HepG2 (cell line): ENCODE data around the gene TNS4. TPM values are rescaled to one million over a fixed set of nuclear protein-coding genes. Genes with fewer than 3 reads are reported as not detected.

ENCODE experiments used
- ATAC-seq: fragments of 200-7000 bp; cut with Tn5 transposase; 3 replicates; pipeline ENCODE4 v1.9.1; 2020; ENCODE audit warnings: mild to moderate bottlenecking, moderate library complexity
- BruUV-seq: library from RNA; stranded (reverse); fragments of 400-500 nt; replicated peaks from 2 replicates; lab custom pipeline; 2021; lab: Mats Ljungman, UMichigan
- CTCF ChIA-PET: fragments of 300-600 bp; formaldehyde crosslinking; extraction: SDS; loops from one replicate; lab custom pipeline; 2021; ENCODE audit warnings: low total read pairs, inconsistent platforms, low intra/inter-chr PET ratio; lab: Yijun Ruan, JAX
- POLR2A ChIA-PET: fragments of 350-600 bp; sonication (Branson Sonifier 250); formaldehyde crosslinking; loops from one replicate; lab custom pipeline; 2020; ENCODE audit warnings: antibody characterized with exemption, inconsistent platforms; lab: Yijun Ruan, JAX
- DNase-seq: peaks from one replicate; pipeline ENCODE4 v3.0.0-alpha.2; 2015; ENCODE audit warnings: low spot score
- FAIRE-seq: peaks from 3 replicates; lab custom pipeline; 2011; peaks lifted over from hg19 to GRCh38; lab: Jason Lieb, UNC
- H2AFZ ChIP-seq: one replicate; pipeline ENCODE4 v1.6.1; 2011; ENCODE audit warnings: low read length, inconsistent platforms
- H3K27ac ChIP-seq: fragments of 300-600 bp; 3 replicates; pipeline ENCODE4 v1.8.0; 2011; ENCODE audit warnings: mixed run types, mild to moderate bottlenecking, mixed read lengths, low read length, inconsistent platforms; ENCODE audit not compliant: insufficient read depth; ENCODE audit errors: extremely low read length
- H3K27me3 ChIP-seq, 2 experiments: fragments of 200-600 bp in 1 of 2; 2 replicates in 1 of 2; 3 replicates in 1 of 2; pipeline versions ENCODE4 v1.6.0 to v1.8.0; 2011; ENCODE audit warnings: low read length in 2 of 2, mild to moderate bottlenecking in 2 of 2, moderate library complexity in 2 of 2, inconsistent platforms in 1 of 2; ENCODE audit not compliant: insufficient read depth in 2 of 2, control insufficient read depth in 1 of 2
- H3K36me3 ChIP-seq, 2 experiments: fragments of 200-600 bp in 1 of 2; replicated peaks in 1 of 2; 2 replicates in 1 of 2; 3 replicates in 1 of 2; pipeline versions ENCODE4 v1.5.1 to v1.8.0; 2011; ENCODE audit warnings: low read length in 2 of 2, inconsistent platforms in 1 of 2; ENCODE audit not compliant: insufficient read depth in 2 of 2, control insufficient read depth in 1 of 2
- H3K4me1 ChIP-seq: 2 replicates; pipeline ENCODE4 v1.5.1; 2012; ENCODE audit warnings: low read length, inconsistent platforms; ENCODE audit not compliant: insufficient read depth
- H3K4me2 ChIP-seq: 2 replicates; pipeline ENCODE4 v1.6.0; 2011; ENCODE audit warnings: low read depth, low read length, inconsistent platforms
- H3K4me3 ChIP-seq, 3 experiments: fragments of 200-600 bp in 1 of 3; sonication (generic), shearing (Covaris generic) in 1 of 3; replicated peaks in 1 of 3; 2 replicates each; pipeline ENCODE4 v1.5.1; 2011 to 2016; ENCODE audit warnings: low read length in 3 of 3, inconsistent platforms in 2 of 3, low read depth in 2 of 3, mild to moderate bottlenecking in 2 of 3, control low read depth in 1 of 3, mixed read lengths in 1 of 3; ENCODE audit not compliant: insufficient read depth in 1 of 3
- H3K79me2 ChIP-seq: one replicate; pipeline ENCODE4 v1.6.1; 2011; ENCODE audit warnings: low read length, inconsistent platforms; ENCODE audit not compliant: insufficient read depth
- H3K9ac ChIP-seq: 2 replicates; pipeline ENCODE4 v1.6.0; 2011; ENCODE audit warnings: mild to moderate bottlenecking, low read depth, low read length, inconsistent platforms; ENCODE audit not compliant: insufficient read depth
- H3K9me3 ChIP-seq: 2 replicates; pipeline ENCODE4 v1.5.1; 2012; ENCODE audit warnings: mild to moderate bottlenecking, low read length
- H4K20me1 ChIP-seq: 2 replicates; pipeline ENCODE4 v1.6.0; 2011; ENCODE audit warnings: inconsistent platforms, mild to moderate bottlenecking, low read length, moderate library complexity; ENCODE audit not compliant: insufficient read depth
- HINFP ChIP-seq: sonication (generic); formaldehyde crosslinking; IDR thresholded peaks from 2 replicates; pipeline ENCODE4 v1.4.0; 2020; ENCODE audit warnings: low read depth, mild to moderate bottlenecking, missing genetic modification reagents
- HNF4A ChIP-seq: sonication (generic); formaldehyde crosslinking; IDR thresholded peaks from 2 replicates; pipeline ENCODE4 v1.4.0; 2020; ENCODE audit warnings: missing genetic modification reagents
- MAFG ChIP-seq: sonication (generic); formaldehyde crosslinking; IDR thresholded peaks from 2 replicates; pipeline ENCODE4 v1.5.1; 2020; ENCODE audit warnings: mild to moderate bottlenecking, missing genetic modification reagents
- MTA1 ChIP-seq: sonication (generic); formaldehyde crosslinking; IDR thresholded peaks from 2 replicates; pipeline ENCODE4 v1.4.0; 2020; ENCODE audit warnings: missing genetic modification reagents, mild to moderate bottlenecking, borderline replicate concordance
- NR2F6 ChIP-seq, 2 experiments: IDR thresholded peaks; 2 replicates each; pipeline ENCODE4 v1.6.1; 2016; ENCODE audit warnings: antibody characterized with exemption in 1 of 2, mild to moderate bottlenecking in 1 of 2
- PATZ1 ChIP-seq: sonication (generic); formaldehyde crosslinking; IDR thresholded peaks from 2 replicates; pipeline ENCODE4 v1.4.0; 2020; ENCODE audit warnings: missing genetic modification reagents
- U2AF2 ChIP-seq: fragments of 200-400 bp; formaldehyde crosslinking; IDR thresholded peaks from 2 replicates; pipeline ENCODE4 v1.6.1; 2017; ENCODE audit warnings: low read depth, mild to moderate bottlenecking, low read length
- ZNF274 ChIP-seq: sonication (generic); formaldehyde crosslinking; IDR thresholded peaks from 2 replicates; pipeline ENCODE4 v1.5.1; 2020; ENCODE audit warnings: mild to moderate bottlenecking, missing genetic modification reagents
- ZNF335 ChIP-seq: sonication (generic); formaldehyde crosslinking; IDR thresholded peaks from 2 replicates; pipeline ENCODE4 v1.4.0; 2020; ENCODE audit warnings: missing genetic modification reagents
- ZNF776 ChIP-seq: sonication (generic); formaldehyde crosslinking; IDR thresholded peaks from 2 replicates; pipeline ENCODE4 v1.4.0; 2020; ENCODE audit warnings: mild to moderate bottlenecking, missing genetic modification reagents
- ZNF883 ChIP-seq: sonication (generic); formaldehyde crosslinking; IDR thresholded peaks from 2 replicates; pipeline ENCODE4 v1.5.1; 2020; ENCODE audit warnings: mild to moderate bottlenecking, missing genetic modification reagents; ENCODE audit errors: not compliant biosample characterization
- WGBS: methylation state at CpG from one replicate; pipeline ENCODE4 v1.1.6; 2017; ENCODE audit warnings: low lambda C conversion rate; 5-methylcytosine and 5-hydroxymethylcytosine counted together
- in situ Hi-C: cut with HindIII; loops from 2 replicates; pipeline ENCODE4 v1.10.0; 2017; ENCODE audit warnings: low pct_unique_long_range_greater_than_20kb; ENCODE audit not compliant: extremely low pct_ligation_motif_present
- intact Hi-C: fragments of 100-400 bp; cut with micrococcal nuclease; formaldehyde crosslinking; loops from one replicate; pipeline ENCODE4 v1.10.0; 2022; ENCODE audit not compliant: unreplicated experiment
- polyA plus RNA-seq, 8 experiments: library from polyadenylated mRNA; depleted of rRNA in 3 of 8; stranded (reverse) in 7 of 8; unstranded in 1 of 8; fragments of >200 nt; fragmentation: Illumina TruSeq in 4 of 8; extraction: Trizol in 4 of 8; gene quantifications; 2 replicates each; pipeline versions ENCODE4 v1.2.1 to v1.2.3, GENCODE V29; 2011 to 2016; ENCODE audit warnings: low read depth in 4 of 8, missing spikeins in 1 of 8, mixed read lengths in 1 of 8; ENCODE audit not compliant: insufficient read depth in 1 of 8
- total RNA-seq, 5 experiments: library from RNA; depleted of rRNA; stranded (reverse); fragments of >200 nt; fragmentation: Illumina TruSeq; extraction: Trizol; gene quantifications; 2 replicates each; pipeline ENCODE4 v1.2.3, GENCODE V29; 2016; ENCODE audit warnings: low read depth in 1 of 5
- TF ChIP-seq, protein P1 (sequence below): sonication (generic); formaldehyde crosslinking; IDR thresholded peaks from 2 replicates; pipeline ENCODE4 v1.5.0; 2020; ENCODE audit warnings: mild to moderate bottlenecking, missing genetic modification reagents, borderline replicate concordance

Gene TNS4
- total and polyA plus RNA-seq, 2 of the 13 experiments (the other 11 are each of a cell fraction or from before 2014, with no cell fraction given), result 0.58 to 2.1 TPM

DNA sequence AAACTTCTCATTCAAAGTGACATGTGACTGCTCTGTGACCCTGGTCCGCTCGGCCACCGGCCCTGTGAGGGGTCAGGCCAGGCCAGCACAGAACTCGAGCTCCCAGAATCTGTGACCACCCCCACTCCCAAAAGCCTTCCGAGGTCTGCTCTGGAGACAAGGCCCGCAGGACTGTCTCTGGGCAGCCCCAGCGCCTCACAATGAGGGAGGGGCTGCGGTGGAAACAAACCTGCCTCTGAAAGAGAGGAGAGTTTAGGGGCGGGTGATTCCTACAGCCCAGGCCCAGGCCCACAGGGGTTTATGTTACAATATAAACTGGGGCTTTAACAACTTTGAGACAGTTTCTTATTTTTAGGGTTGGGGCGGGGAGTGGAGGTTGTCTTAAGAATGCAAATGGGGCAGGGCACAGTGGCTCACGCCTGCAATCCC, 38.3 kb downstream of the TNS4 start (continued):
- TF ChIP-seq PATZ1 (CRISPR knock-in tag), result peak; percentile 15; the same call in 1 of the 2 replicates
- peak; percentile 29; the same call in 1 of the 2 replicates for TF ChIP-seq MTA1 (CRISPR knock-in tag)
- no peak for TF ChIP-seq MAFG (CRISPR knock-in tag)
- no peak for TF ChIP-seq NR2F6 (IDR thresholded peaks at IDR 0.05)
- TF ChIP-seq NR2F6 (CRISPR knock-in tag; IDR thresholded peaks at IDR 0.05), result peak; percentile 21; the same call in 1 of the 2 replicates
- TF ChIP-seq HINFP (CRISPR knock-in tag), result peak; percentile 61; the same call in 1 of the 2 replicates

DNA sequence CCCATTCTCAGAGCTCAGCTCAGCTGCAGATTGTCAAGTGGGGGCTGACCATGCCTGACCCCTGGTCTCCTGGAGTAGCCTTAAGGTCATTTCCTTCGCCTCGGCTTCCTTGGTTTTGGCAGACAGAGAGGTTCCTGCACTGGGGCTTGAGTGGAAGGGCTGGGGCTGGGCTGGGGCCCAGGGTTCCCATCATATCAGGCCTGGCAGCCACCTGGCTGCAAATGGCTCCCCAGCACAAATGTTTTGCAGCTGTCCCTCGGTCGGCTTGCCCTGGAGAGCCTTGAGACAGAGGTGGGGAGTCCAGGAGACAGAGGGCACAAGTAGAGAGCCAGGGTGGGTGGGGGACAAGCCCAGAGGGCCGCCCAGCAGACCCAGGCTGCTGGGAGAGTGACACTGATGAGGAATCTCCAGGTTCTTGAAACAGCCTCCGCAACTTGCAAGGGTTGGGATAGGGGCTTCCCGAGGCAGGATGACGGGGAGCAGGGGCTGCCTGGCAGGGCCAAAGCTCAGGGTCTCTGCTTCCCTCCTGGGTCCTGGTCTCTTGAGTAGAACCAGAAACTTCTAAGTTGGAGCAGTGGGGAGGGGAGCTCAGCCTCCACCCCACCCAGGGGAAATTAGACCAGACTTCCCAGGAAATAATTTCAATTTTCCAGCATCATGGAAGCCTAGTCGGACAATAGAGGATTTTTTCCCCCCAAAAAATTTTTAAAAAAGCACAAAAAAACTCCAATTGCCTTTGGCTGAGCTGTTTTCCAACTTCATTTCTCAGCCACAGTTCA, 38.9 kb downstream of the TNS4 start:
- intact Hi-C loops, result loop anchor here (2.0 kb wide), 1 partner anchor 20 kb away; the partner anchor contains the start of gene IGFBP4
- POLR2A ChIA-PET, result interaction anchor here (0.8 to 1.0 kb wide), 2 partner anchors 19 to 100 kb away, joined by 3 read pairs; partner anchors contain the start of gene IGFBP4
- Histone ChIP-seq H2AFZ (no peak overlapping the region), H3K79me2 (no peaks in the 10 kb centered on the region), H3K4me1 (peaks cover 51% of the 10 kb centered on the region), H3K27me3 (peaks cover 3 to 28% of the 10 kb centered on the region in 2 experiments), H3K27ac (no peak overlapping the region), H4K20me1 (no peaks in the 10 kb centered on the region), H3K4me3 (peak overlapping the region in 2 of 3 experiments; percentile 17 to 59; a peak in 4 of 6 replicates), H3K4me2 (peak overlapping the region; percentile 71), H3K9me3 (no peaks in the 10 kb centered on the region), H3K9ac (peak overlapping the region; percentile 36), H3K36me3 (no peaks in the 10 kb centered on the region)
- 46% methylated on average over 7 of the region's 9 CpGs for WGBS
- DNase-seq (no peak), FAIRE-seq (no peak), ATAC-seq (no peak; the same call in 1 of the 3 replicates)
- CTCF ChIA-PET, result no interaction called here
- no TSS peak for BruUV-seq
- in situ Hi-C loops, result no loop called here
- TF ChIP-seq ZNF776 (CRISPR knock-in tag) (0 out of 2 replicates have a peak, but pooled peaks have one; percentile 23), ZNF883 (CRISPR knock-in tag) (peak; percentile 51), ZNF335 (CRISPR knock-in tag) (0 out of 2 replicates have a peak, but pooled peaks have one; percentile 14), U2AF2 (no peak), HNF4A (CRISPR knock-in tag) (no peak), ZNF274 (CRISPR knock-in tag) (peak; percentile 69; the same call in 1 of the 2 replicates)
- TF ChIP-seq, protein P1, sequence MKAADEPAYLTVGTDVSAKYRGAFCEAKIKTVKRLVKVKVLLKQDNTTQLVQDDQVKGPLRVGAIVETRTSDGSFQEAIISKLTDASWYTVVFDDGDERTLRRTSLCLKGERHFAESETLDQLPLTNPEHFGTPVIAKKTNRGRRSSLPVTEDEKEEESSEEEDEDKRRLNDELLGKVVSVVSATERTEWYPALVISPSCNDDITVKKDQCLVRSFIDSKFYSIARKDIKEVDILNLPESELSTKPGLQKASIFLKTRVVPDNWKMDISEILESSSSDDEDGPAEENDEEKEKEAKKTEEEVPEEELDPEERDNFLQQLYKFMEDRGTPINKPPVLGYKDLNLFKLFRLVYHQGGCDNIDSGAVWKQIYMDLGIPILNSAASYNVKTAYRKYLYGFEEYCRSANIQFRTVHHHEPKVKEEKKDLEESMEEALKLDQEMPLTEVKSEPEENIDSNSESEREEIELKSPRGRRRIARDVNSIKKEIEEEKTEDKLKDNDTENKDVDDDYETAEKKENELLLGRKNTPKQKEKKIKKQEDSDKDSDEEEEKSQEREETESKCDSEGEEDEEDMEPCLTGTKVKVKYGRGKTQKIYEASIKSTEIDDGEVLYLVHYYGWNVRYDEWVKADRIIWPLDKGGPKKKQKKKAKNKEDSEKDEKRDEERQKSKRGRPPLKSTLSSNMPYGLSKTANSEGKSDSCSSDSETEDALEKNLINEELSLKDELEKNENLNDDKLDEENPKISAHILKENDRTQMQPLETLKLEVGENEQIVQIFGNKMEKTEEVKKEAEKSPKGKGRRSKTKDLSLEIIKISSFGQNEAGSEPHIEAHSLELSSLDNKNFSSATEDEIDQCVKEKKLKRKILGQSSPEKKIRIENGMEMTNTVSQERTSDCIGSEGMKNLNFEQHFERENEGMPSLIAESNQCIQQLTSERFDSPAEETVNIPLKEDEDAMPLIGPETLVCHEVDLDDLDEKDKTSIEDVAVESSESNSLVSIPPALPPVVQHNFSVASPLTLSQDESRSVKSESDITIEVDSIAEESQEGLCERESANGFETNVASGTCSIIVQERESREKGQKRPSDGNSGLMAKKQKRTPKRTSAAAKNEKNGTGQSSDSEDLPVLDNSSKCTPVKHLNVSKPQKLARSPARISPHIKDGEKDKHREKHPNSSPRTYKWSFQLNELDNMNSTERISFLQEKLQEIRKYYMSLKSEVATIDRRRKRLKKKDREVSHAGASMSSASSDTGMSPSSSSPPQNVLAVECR (CRISPR knock-in tag), result 0 out of 2 replicates have a peak, but pooled peaks have one; percentile 14
